ENCODE measurements around the gene CPE. TPM values are rescaled to one million over a fixed set of nuclear protein-coding genes. Genes with fewer than 3 reads are reported as not detected.

Gene CPE
- total RNA-seq, 1 donor from 2014 or later, result 93.8 TPM

DNA sequence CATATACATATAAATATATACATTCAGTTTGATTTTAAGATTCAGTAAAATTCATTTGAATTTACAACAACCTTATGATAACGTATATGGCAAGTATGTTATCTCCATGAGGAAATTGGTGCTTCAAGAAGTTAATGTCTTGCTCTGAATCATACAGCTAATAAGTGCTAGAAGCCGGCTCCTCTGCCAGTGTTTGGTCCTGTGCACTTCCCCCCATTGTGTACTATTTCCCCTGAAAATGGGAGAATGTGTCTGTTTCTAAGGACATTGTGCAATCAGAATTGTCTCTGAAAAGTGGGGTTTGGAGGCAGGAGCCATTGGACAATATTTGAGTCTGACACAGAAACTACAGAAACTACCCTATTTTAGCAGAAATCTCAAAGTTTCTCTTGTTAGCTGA is 135.9 kb downstream of the CPE start:
- peaks cover 38% of the 10 kb centered on the region for H3K27me3 Mint-ChIP-seq (ENCODE audit: low read depth)
- H3K9me3 Mint-ChIP-seq, result no peaks in the 10 kb centered on the region
- no peak overlapping the region for H3K27ac Mint-ChIP-seq
- H3K36me3 Mint-ChIP-seq, result no peaks in the 10 kb centered on the region
- no peak for DNase-seq (ENCODE audit: low spot score in 2 of 2, unreplicated experiment in 2 of 2)
- H3K4me1 Mint-ChIP-seq, result peaks cover 25% of the 10 kb centered on the region
- no peak overlapping the region for H3K4me3 Mint-ChIP-seq
- no peak for TF ChIP-seq CTCF (IDR thresholded peaks at IDR 0.05; ENCODE audit: unreplicated experiment)

DNA sequence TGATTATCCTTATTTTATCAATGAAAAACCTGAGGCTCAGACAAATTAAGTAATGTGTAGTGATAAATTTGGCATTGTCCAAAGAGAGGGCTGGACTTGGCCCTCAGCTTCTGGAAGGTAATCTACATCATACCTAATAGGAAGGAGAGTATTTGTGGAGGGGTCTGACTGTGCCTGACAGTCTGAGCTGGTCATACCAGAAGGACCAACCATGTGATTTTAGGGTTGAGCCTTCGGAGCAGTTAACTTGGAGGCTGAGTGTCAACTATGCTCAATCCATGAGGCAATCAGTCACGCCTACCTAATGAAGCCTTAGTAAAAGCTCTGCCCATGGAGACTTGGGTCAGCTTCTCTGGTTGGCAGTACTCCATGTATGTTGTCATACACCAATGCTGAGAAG is 136.4 kb downstream of the CPE start:
- Mint-ChIP-seq H3K4me3 (no peak overlapping the region), H3K27me3 (ENCODE audit: low read depth) (peaks cover 37% of the 10 kb centered on the region), H3K27ac (no peak overlapping the region), H3K36me3 (no peaks in the 10 kb centered on the region), H3K4me1 (peaks cover 28% of the 10 kb centered on the region), H3K9me3 (no peaks in the 10 kb centered on the region)
- no peak for TF ChIP-seq CTCF (IDR thresholded peaks at IDR 0.05; ENCODE audit: unreplicated experiment)
- no peak for DNase-seq (ENCODE audit: low spot score in 2 of 2, unreplicated experiment in 2 of 2)

DNA sequence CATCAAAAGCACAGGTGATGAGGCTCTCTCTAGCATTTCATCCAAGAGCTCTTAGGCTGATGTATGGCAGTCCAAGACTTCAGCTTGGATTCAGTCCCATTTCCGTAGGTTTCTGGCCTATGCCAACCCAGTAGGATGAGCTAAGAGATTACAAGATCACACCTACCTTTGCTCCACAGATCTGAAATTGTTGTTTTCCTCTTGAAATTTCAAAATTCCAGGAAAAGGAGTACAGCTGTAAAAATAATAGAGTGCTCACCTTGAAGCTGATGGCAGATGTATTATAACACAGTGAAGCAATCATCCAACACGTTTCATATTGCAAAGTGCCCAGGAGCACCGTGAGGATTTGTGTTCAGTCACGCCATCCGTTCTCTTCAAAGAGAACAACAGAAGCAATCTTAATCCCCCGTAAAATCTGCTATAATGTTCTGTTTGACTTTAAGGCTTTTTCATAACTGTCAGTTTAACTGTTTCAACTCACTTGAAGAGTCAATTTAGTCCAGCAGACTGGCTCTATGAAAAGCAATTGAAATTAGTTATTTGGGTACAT is 137.5 kb downstream of the CPE start:
- H3K27ac Mint-ChIP-seq, result no peak overlapping the region
- peaks cover 28% of the 10 kb centered on the region for H3K4me1 Mint-ChIP-seq
- H3K27me3 Mint-ChIP-seq (ENCODE audit: low read depth), result peaks cover 38% of the 10 kb centered on the region
- H3K4me3 Mint-ChIP-seq, result no peak overlapping the region
- no peaks in the 10 kb centered on the region for H3K36me3 Mint-ChIP-seq
- no peaks in the 10 kb centered on the region for H3K9me3 Mint-ChIP-seq
- no peak for TF ChIP-seq CTCF (IDR thresholded peaks at IDR 0.05; ENCODE audit: unreplicated experiment)
- DNase-seq (ENCODE audit: low spot score in 2 of 2, unreplicated experiment in 2 of 2), result no peak

- Mint-ChIP-seq H3K27me3 (ENCODE audit: low read depth) (peaks cover 44% of the 10 kb centered on the region), H3K27ac (no peak overlapping the region), H3K9me3 (no peaks in the 10 kb centered on the region), H3K4me3 (no peak overlapping the region), H3K4me1 (peaks cover 24% of the 10 kb centered on the region), H3K36me3 (no peaks in the 10 kb centered on the region)
- no peak for TF ChIP-seq CTCF (IDR thresholded peaks at IDR 0.05; ENCODE audit: unreplicated experiment)
- DNase-seq (ENCODE audit: low spot score in 2 of 2, unreplicated experiment in 2 of 2), result no peak
Observed at GRCh38 chr4:165517216-165517615, 138.4 kb downstream of the CPE start.

- Mint-ChIP-seq H3K9me3 (no peaks in the 10 kb centered on the region), H3K36me3 (no peaks in the 10 kb centered on the region), H3K27me3 (ENCODE audit: low read depth) (peaks cover 49% of the 10 kb centered on the region), H3K27ac (no peak overlapping the region), H3K4me3 (no peak overlapping the region), H3K4me1 (peaks cover 15% of the 10 kb centered on the region)
- no peak for DNase-seq (ENCODE audit: low spot score in 2 of 2, unreplicated experiment in 2 of 2)
- no peak for TF ChIP-seq CTCF (IDR thresholded peaks at IDR 0.05; ENCODE audit: unreplicated experiment)
Observed at GRCh38 chr4:165518024-165518616, 139.3 kb downstream of the CPE start.

Measured in mesothelial cell of epicardium (in vitro differentiated cells).